RWPE1 (cell line): ENCODE measurements around the gene AP1M2.

Experiments used
- CTCF ChIA-PET: fragments of 350-600 bp; sonication (Branson Sonifier 250); formaldehyde crosslinking; extraction: SDS; loops from one replicate; lab custom pipeline; 2021; lab: Yijun Ruan, JAX
- POLR2A ChIA-PET: fragments of 400-600 bp; formaldehyde crosslinking; extraction: SDS; loops from one replicate; lab custom pipeline; 2020; ENCODE audit warnings: antibody characterized with exemption; ENCODE audit not compliant: low non-redundant PET; lab: Yijun Ruan, JAX
- DNase-seq: peaks from one replicate; pipeline ENCODE4 v3.0.0; 2012; ENCODE audit warnings: low spot score
- H3K27ac ChIP-seq: fragments of 450-650 bp; 2 replicates; pipeline ENCODE4 v1.5.1; 2017
- TF ChIP-seq, protein P1 (sequence below): fragments of 450-650 bp; conservative IDR thresholded peaks from 2 replicates; pipeline ENCODE4 v1.5.1; 2017; ENCODE audit warnings: low read depth, mild to moderate bottlenecking

The AP1M2 gene

DNA sequence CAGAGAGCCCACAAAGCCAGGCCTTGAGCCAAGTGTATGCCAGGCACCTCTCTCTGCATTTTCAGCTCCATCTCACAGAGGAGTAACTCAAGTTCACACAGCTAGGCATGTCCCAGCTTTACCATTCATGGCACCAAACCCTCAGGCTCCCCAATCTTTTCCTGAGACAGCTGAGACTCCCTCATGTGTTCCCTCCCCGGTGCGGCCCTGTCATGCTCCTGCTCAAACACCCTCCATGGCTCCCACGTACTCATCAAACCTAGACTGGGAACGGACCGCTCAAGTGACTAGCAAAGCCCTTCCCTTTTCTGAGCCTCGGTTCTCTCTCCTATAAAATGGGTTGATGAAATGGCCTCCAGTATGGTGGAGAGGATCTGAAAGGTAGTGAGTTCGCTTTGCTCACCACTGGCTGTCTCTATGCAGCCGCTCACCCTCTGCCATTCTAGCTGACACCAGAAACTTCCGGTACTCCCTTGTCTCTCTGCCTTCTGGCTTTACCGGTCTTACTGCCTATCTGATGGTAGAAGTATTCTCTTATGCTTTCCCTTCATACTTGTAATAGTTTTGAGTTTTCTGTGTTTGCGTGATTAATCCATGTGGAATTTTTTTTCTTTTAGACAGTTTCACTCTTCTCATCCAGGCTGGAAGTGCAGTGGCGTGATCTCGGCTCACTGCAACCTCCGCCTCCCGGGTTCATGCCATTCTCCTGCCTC lies 30.5 kb upstream of the AP1M2 start:
- H3K27ac ChIP-seq = peak overlapping the region; percentile 62
- TF ChIP-seq, protein P1, sequence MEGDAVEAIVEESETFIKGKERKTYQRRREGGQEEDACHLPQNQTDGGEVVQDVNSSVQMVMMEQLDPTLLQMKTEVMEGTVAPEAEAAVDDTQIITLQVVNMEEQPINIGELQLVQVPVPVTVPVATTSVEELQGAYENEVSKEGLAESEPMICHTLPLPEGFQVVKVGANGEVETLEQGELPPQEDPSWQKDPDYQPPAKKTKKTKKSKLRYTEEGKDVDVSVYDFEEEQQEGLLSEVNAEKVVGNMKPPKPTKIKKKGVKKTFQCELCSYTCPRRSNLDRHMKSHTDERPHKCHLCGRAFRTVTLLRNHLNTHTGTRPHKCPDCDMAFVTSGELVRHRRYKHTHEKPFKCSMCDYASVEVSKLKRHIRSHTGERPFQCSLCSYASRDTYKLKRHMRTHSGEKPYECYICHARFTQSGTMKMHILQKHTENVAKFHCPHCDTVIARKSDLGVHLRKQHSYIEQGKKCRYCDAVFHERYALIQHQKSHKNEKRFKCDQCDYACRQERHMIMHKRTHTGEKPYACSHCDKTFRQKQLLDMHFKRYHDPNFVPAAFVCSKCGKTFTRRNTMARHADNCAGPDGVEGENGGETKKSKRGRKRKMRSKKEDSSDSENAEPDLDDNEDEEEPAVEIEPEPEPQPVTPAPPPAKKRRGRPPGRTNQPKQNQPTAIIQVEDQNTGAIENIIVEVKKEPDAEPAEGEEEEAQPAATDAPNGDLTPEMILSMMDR = no peak
- POLR2A ChIA-PET = no interaction called here
- CTCF ChIA-PET = interaction anchor here (0.6 to 0.7 kb wide), 2 partner anchors 12 to 27 kb away, joined by 3 read pairs; no protein-coding TSS in a partner anchor
- peak; percentile 68 for DNase-seq

DNA sequence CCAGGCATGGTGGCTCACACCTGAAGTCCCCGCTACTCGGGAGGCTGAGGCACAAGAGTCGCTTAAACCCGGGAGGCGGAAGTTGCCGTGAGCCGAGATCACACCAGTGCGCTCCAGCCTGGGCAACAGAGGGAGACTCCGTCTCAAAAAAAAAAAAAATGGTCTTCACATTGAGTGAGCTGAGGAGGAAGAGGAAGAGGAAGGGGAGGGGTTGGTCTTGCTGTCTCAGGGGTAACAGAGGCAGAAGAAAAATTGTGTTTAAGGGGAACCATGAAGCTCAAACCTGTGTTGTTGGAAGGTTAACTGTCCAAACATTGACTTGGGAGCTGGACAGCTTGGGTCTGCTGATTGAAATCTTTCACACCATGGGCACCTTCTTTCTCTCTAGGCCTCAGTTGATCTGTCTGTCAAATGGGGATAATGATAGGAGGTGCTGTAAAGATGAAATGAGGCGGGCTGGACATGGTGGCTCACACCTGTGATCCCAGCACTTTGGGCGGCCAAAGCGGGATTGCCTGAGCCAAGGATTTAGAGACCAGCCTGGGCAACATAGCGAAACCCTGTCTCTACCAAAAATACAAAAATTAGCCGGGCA lies 28.4 kb upstream of the AP1M2 start:
- peak overlapping the region; percentile 62; the same call in 1 of the 2 replicates for H3K27ac ChIP-seq
- no peak for DNase-seq
- CTCF ChIA-PET = no interaction called here
- POLR2A ChIA-PET = no interaction called here
- TF ChIP-seq, protein P1 = no peak

DNA sequence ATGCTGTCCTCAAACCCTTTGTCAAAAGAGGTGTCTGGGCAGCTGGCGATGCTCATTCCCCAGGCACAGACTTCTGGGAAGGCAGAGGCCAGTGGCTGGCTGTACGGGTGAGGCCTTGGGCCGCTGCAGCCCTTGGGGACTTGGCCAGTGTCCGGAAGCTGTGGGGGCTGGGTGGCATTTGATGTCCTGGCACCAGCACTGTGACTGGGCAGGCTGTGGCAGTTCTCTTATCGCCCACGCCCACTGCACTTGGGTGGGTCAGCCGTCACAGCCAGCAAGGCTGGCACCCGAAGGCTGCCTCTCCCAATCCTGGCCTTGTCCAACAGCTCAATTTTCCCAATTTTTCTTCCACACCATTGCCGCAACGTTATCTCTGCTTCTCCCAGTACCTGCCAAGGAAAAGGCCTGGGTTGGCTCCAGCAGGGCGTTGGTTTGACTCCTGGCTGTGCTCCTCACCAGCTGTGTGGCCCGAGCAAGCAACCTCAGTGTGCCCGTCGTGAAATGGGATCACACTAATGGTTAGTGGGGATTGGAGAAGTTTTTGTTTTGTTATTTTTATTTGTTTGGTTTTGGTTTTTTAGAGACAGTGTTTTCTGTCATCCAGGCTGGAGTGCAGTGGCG lies 25.5 kb upstream of the AP1M2 start:
- ChIA-PET POLR2A (no interaction called here), CTCF (interaction anchor here (0.9 kb wide), 1 partner anchor 31 kb away, joined by 3 read pairs; no protein-coding TSS in a partner anchor)
- H3K27ac ChIP-seq = peak overlapping the region; percentile 75
- DNase-seq = no peak
- TF ChIP-seq, protein P1 = no peak

DNA sequence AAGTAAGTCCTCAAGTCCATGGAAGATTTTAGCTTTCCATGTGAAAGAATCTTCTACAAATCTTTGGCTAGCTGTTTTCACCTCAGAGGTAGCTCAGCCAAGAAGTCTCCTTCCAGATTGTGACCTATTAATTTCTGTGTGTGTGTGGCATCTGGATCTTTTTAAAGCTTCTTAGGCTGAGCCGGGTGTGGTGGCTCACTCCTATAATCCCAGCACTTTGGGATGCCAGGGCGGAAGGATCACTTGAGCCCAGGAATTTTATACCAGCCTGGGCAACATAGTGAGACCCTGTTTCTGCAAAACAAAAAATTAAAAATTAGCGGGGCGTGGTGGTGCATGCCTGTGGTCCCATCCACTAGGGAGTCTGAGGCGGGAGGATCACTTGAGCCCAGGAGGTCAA lies 24.8 kb upstream of the AP1M2 start:
- POLR2A ChIA-PET = no interaction called here
- TF ChIP-seq, protein P1 = no peak
- peak overlapping the region; percentile 75 for H3K27ac ChIP-seq
- CTCF ChIA-PET = no interaction called here
- no peak for DNase-seq

DNA sequence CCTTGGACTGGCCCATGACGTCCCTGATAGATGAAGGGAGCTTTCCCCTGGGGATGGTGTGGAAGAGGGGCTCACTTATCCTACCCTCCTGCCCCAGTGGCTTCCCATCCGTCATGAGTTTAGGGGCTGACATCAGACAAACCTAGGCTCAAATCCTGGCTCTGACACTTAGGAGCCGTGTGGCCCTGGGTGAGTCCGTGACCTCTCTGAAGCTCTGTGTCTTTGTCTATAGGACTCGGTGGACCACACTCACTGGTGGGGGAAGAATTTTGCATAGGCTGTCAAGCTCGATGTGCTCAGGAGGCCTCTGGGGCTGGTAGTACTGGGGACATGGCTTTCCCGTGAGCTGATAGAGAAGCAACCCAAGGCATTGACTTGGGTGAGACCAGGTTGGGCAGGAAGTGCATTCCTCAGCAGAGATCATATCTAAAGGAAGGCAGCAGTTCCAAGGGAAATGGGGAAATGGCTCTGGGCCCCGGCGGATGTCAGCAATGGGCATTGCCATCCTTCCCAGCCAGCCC lies 17.4 kb upstream of the AP1M2 start:
- no peak for DNase-seq
- POLR2A ChIA-PET = no interaction called here
- TF ChIP-seq, protein P1 = no peak

DNA sequence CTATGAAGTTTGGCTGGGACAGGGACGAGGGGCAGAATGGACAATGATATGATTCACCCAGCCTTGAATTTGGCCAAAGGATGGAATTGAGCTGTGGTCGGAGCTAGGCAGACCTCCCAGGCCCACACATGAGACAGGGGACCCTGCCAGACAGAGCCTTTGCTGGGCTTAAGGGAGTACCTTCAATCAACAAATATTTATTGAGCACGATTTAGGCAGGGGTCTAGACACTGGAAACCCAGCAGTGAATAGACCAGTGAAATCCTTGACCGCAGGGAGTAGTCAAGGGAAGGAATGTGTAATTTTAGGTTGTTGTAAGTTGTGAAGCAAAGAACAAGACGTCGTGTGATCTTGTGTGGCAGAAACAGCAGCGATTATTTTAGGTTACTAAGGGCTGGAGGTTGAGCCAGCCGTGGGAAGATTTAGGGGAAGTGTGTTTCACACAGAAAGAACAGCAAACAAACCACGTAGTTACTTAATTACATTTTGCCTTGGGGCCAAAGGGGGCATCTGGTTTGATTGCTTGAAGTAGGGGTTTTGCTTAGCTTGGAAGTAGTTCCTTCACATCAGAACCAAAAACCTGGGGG lies 16.9 kb upstream of the AP1M2 start:
- CTCF ChIA-PET = interaction anchor here (1.4 kb wide), 1 partner anchor 41 kb away, joined by 7 read pairs; no protein-coding TSS in a partner anchor
- TF ChIP-seq, protein P1 = no peak
- DNase-seq = no peak
- peak overlapping the region; percentile 24; the same call in 1 of the 2 replicates for H3K27ac ChIP-seq
- POLR2A ChIA-PET = no interaction called here

More for the DNA sequence above, 17.4 kb upstream of the AP1M2 start:
- CTCF ChIA-PET = interaction anchor here (1.4 kb wide), 1 partner anchor 40 kb away, joined by 7 read pairs; no protein-coding TSS in a partner anchor
- H3K27ac ChIP-seq = peak overlapping the region; percentile 24; the same call in 1 of the 2 replicates
